GM18951 (cell line): ENCODE data around the gene IGFLR1.

Experiments
- POLR2A ChIP-seq: IDR thresholded peaks from 4 replicates; pipeline ENCODE4 v1.6.1; 2011; ENCODE audit warnings: mild to moderate bottlenecking; ENCODE audit not compliant: insufficient read length, insufficient read depth; ENCODE audit errors: extremely low read depth
- in situ Hi-C: fragments of 300-500 bp; cut with MboI; formaldehyde crosslinking; loops from one replicate; pipeline ENCODE4 v1.12.0; 2022; ENCODE audit warnings: low sequenced_read_pairs, mixed read lengths, inconsistent platforms; ENCODE audit not compliant: unreplicated experiment

Gene IGFLR1, protein sequence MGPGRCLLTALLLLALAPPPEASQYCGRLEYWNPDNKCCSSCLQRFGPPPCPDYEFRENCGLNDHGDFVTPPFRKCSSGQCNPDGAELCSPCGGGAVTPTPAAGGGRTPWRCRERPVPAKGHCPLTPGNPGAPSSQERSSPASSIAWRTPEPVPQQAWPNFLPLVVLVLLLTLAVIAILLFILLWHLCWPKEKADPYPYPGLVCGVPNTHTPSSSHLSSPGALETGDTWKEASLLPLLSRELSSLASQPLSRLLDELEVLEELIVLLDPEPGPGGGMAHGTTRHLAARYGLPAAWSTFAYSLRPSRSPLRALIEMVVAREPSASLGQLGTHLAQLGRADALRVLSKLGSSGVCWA

DNA sequence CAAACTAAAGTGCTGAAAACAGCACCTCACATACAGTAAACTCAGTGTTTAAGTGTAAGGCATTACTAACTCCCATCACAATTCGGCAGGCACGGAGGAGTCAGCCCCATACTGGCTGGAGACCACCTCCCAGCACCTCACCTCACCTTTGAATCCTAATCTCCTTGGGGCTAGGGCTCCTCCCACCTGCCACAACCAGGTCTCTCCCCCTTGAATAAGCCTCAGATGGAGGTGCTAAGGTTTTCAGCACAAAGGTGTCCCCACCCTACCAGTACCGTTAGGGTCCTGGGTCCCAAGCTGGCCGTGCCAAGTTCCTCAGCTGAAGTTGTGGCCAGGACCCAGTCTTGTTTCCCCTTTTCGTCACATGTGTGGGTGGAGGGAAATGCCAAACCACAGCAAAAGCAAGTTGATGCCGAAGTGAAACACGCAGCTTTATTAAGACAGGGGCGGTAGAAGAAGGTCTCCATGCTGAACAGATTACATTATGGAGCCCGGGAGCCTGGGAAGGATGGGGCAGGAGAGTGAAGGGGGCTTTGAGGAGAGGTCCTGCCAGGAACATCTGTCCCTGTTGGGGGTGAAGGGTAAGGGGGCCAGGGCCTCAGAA is at the start of gene IGFLR1:
TSS of gene IGFLR1 (minus strand) at position 332 of the 604 bp plus-strand sequence. CDS start 1,272 bp downstream, outside the sequence.
- in situ Hi-C loops, result no loop called here
- TF ChIP-seq POLR2A, result peak; percentile 51

DNA sequence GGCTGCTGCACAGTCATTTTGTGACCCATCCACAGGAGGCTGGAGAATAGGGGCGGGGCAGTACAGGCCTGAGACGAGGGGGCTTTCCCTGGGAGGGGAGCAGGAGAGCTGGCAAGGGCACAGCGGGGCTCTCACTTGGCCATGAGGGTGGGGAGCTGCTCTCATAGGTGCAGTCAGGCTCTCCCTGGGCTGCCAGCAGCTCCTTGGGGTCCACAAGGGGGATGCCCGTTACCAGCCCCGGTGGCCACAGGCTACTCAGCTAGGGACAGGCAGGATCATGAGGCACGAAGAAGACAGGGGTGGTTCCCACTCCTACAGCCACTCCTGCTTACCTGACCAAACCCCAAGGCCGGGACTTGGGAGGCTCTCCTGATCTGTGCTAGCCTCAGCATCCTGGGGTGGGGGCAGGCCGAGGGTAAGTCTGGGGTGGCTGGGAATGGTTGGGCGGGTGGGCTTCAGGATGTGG is 49.6 kb upstream of the IGFLR1 start:
- in situ Hi-C loops, result no loop called here
- no peak for TF ChIP-seq POLR2A

- TF ChIP-seq POLR2A, result no peak
- in situ Hi-C loops, result no loop called here
Measured at GRCh38 chr19:35790981-35791813, 48.9 kb upstream of the IGFLR1 start.

GRCh38 chr19:35789978-35790944 is 48.0 kb upstream of the IGFLR1 start:
- no peak for TF ChIP-seq POLR2A
- in situ Hi-C loops, result no loop called here

GRCh38 chr19:35789195-35789977 is 47.1 kb upstream of the IGFLR1 start:
- in situ Hi-C loops, result no loop called here
- TF ChIP-seq POLR2A, result no peak

DNA sequence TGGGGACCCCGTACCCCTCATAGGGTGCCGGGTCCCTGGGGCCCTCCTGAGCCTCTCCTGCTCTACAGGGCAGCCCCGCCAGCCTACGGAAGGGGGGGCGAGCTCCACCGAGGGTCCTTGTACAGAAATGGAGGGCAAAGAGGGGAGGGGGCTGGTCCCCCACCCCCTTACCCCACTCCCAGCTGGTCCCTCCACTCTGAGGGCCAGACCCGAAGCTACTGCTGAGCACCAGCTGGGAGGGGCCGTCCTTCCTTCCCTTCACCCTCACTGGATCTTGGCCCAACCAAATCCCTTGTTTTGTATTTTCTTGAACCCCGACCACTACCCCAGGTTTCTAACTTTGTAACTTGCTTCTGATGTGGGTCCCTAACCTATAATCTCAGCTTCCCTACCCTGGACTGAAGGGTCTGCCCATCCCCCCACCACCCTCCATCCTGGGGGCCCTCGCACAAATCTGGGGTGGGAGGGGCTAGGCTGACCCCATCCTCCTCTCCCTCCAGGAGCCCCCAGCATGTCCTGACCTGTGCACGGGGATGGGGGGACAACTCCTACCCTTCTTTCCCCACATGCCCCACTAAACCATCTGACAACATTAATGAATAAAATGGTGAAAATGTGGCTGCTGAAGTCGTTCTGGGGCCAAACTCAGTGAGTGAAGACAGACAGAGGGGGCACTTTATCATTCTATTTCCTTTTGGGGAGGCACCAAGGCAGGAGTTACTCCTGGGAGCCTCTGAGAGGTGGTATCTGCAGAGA is 46.1 kb upstream of the IGFLR1 start:
- in situ Hi-C loops, result no loop called here
- no peak for TF ChIP-seq POLR2A

- in situ Hi-C loops, result no loop called here
- TF ChIP-seq POLR2A, result no peak
Measured at GRCh38 chr19:35787227-35787799, 45.1 kb upstream of the IGFLR1 start.

DNA sequence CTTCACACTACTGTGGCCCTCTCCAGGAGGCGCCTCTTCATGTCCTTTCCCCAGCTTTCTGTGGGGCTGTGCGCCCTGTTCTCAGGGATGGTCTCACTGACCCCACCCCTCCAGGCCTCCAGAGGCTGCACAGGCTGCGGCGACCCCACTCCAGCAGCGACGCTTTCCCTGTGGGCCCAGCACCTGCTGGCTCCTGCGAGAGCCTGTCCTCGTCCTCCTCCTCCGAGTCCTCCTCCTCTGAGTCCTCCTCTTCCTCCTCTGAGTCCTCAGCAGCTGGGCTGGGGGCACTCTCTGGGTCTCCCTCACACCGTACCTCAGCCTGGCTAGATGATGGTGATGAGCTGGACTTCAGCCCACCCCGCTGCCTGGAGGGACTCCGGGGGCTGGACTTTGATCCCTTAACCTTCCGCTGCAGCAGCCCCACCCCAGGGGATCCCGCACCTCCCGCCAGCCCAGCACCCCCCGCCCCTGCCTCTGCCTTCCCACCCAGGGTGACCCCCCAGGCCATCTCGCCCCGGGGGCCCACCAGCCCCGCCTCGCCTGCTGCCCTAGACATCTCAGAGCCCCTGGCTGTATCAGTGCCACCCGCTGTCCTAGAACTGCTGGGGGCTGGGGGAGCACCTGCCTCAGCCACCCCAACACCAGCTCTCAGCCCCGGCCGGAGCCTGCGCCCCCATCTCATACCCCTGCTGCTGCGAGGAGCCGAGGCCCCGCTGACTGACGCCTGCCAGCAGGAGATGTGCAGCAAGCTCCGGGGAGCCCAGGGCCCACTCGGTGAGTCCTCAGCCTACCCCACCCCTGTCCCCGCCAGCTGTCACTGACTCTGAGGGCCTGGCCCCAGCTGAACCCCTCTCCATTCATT is 44.3 kb upstream of the IGFLR1 start:
- in situ Hi-C loops, result no loop called here
- no peak for TF ChIP-seq POLR2A

- in situ Hi-C loops, result no loop called here
- no peak for TF ChIP-seq POLR2A
Measured at GRCh38 chr19:35785339-35785627, 43.0 kb upstream of the IGFLR1 start.
